Activated naive CD8-positive, alpha-beta T cell treated with anti-CD3 and anti-CD28 coated beads, Interleukin-2, amount 50 U/mL, for 24 hours (primary cell): ENCODE data around the gene SLAIN1.

Experiments used
- ATAC-seq: fragments of 150-1000 bp; cut with Tn5 transposase; one replicate; pipeline ENCODE4 v1.10.0; 2021
- DNase-seq: peaks from one replicate; pipeline ENCODE4 v3.0.0; 2021
- H3K27ac Mint-ChIP-seq: one replicate; pipeline ENCODE4 v1.8.0; 2021; ENCODE audit warnings: mild to moderate bottlenecking, mixed read lengths
- H3K27me3 Mint-ChIP-seq: one replicate; pipeline ENCODE4 v1.8.0; 2021; ENCODE audit warnings: mixed read lengths
- H3K36me3 Mint-ChIP-seq: one replicate; pipeline ENCODE4 v1.8.0; 2021; ENCODE audit warnings: low read depth, mixed read lengths
- H3K4me1 Mint-ChIP-seq: one replicate; pipeline ENCODE4 v1.8.0; 2021; ENCODE audit warnings: mixed read lengths
- H3K4me3 Mint-ChIP-seq: one replicate; pipeline ENCODE4 v1.8.0; 2021; ENCODE audit warnings: mild to moderate bottlenecking, moderate library complexity, mixed read lengths
- H3K9me3 Mint-ChIP-seq: one replicate; pipeline ENCODE4 v1.8.0; 2021; ENCODE audit warnings: mixed read lengths

SLAIN1 gene

DNA sequence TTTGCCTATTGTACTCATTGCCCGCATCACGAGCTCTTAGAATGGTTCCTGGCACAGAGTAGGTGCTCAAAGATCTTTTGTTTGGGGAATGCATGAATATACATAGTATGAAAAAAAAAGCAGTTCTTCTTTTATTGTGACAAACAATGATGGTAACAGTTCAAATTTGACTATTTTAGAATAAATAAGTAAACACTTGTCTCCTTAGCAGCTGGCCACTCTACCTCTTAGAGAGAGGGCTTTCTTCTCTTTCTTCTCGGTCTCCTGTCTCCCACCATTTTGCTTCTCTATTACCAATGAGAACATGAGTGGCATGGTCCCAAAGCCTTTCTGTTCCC lies 639 bp upstream of the SLAIN1 start:
- Mint-ChIP-seq H3K27ac (no peak overlapping the region), H3K36me3 (peaks cover 3% of the 10 kb centered on the region), H3K27me3 (peaks cover 2% of the 10 kb centered on the region), H3K4me1 (peaks cover 37% of the 10 kb centered on the region), H3K9me3 (no peaks in the 10 kb centered on the region), H3K4me3 (peak overlapping the region; percentile 75)
- ATAC-seq: no peak
- DNase-seq: no peak

GRCh38 chr13:77698201-77699058 lies 943 bp downstream of the SLAIN1 start:
- Mint-ChIP-seq H3K4me3 (peak overlapping the region; percentile 95), H3K27me3 (peaks cover 2% of the 10 kb centered on the region), H3K9me3 (no peaks in the 10 kb centered on the region), H3K4me1 (peaks cover 43% of the 10 kb centered on the region), H3K27ac (peak overlapping the region; percentile 85), H3K36me3 (peaks cover 6% of the 10 kb centered on the region)
- ATAC-seq: peak; percentile 45
- peak; percentile 46 for DNase-seq

GRCh38 chr13:77699059-77699680 lies 1.7 kb downstream of the SLAIN1 start:
- DNase-seq (no peak), ATAC-seq (no peak)
- H3K4me1 Mint-ChIP-seq: peaks cover 43% of the 10 kb centered on the region
- H3K27me3 Mint-ChIP-seq: peaks cover 2% of the 10 kb centered on the region
- peak overlapping the region; percentile 95 for H3K4me3 Mint-ChIP-seq
- peak overlapping the region; percentile 85 for H3K27ac Mint-ChIP-seq
- H3K36me3 Mint-ChIP-seq: peaks cover 6% of the 10 kb centered on the region
- H3K9me3 Mint-ChIP-seq: no peaks in the 10 kb centered on the region

GRCh38 chr13:77701305-77701704 lies 3.8 kb downstream of the SLAIN1 start:
- H3K9me3 Mint-ChIP-seq: no peaks in the 10 kb centered on the region
- H3K27me3 Mint-ChIP-seq: no peaks in the 10 kb centered on the region
- no peak overlapping the region for H3K4me3 Mint-ChIP-seq
- no peak overlapping the region for H3K27ac Mint-ChIP-seq
- ATAC-seq (no peak), DNase-seq (no peak)
- H3K4me1 Mint-ChIP-seq: peaks cover 35% of the 10 kb centered on the region
- H3K36me3 Mint-ChIP-seq: peaks cover 6% of the 10 kb centered on the region

DNA sequence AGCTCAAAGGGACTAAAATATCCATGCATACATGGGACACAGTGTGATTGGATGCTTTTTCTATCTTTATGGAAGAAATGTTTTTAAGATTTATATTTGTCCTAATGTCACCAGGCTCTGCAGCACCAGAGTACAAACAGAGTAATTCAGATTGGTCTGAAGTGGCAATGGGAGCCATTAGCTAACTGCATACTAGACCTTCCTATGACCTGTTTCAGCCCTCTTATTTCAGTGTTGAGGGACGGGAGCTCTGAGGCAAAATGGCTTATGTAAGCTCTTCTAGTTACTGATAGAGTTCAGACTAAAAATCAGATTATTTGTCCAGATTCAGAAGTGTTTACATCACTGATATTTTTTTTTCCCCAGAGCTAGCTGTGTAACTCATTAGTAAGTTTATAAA lies 4.9 kb downstream of the SLAIN1 start:
- peaks cover 27% of the 10 kb centered on the region for H3K4me1 Mint-ChIP-seq
- H3K36me3 Mint-ChIP-seq: peaks cover 15% of the 10 kb centered on the region
- H3K27ac Mint-ChIP-seq: no peak overlapping the region
- DNase-seq (no peak), ATAC-seq (no peak)
- no peaks in the 10 kb centered on the region for H3K27me3 Mint-ChIP-seq
- no peak overlapping the region for H3K4me3 Mint-ChIP-seq
- H3K9me3 Mint-ChIP-seq: peaks cover 5% of the 10 kb centered on the region

DNA sequence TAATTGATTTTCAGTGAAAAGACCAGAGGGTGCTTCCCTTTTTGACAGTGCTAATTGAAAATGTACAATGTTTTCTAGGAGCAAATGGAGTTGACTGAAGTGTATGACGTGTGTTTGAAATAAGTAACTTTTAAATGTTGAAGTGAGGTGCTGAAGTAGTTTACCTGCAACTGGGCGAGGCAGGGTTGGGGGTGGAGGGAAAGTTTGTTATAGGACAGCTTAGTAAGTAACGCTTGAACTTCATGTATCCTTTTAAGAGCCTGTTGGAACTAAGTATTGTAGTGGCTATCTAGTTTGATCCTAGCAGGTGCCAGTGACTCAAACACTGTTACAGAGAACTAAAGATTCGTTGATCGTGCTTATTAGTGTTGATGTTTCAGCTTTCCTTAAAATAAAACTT lies 5.9 kb downstream of the SLAIN1 start:
- H3K4me3 Mint-ChIP-seq: no peak overlapping the region
- ATAC-seq (no peak), DNase-seq (no peak)
- peaks cover 24% of the 10 kb centered on the region for H3K36me3 Mint-ChIP-seq
- H3K4me1 Mint-ChIP-seq: peaks cover 27% of the 10 kb centered on the region
- H3K27ac Mint-ChIP-seq: no peak overlapping the region
- no peaks in the 10 kb centered on the region for H3K27me3 Mint-ChIP-seq
- H3K9me3 Mint-ChIP-seq: peaks cover 13% of the 10 kb centered on the region

GRCh38 chr13:77714119-77714755 lies 16.8 kb downstream of the SLAIN1 start:
- DNase-seq: no peak
- peaks cover 19% of the 10 kb centered on the region for H3K9me3 Mint-ChIP-seq
- H3K4me3 Mint-ChIP-seq: no peak overlapping the region
- peak; percentile 46 for ATAC-seq
- H3K27me3 Mint-ChIP-seq: no peaks in the 10 kb centered on the region
- H3K36me3 Mint-ChIP-seq: peaks cover 15% of the 10 kb centered on the region
- H3K27ac Mint-ChIP-seq: no peak overlapping the region
- H3K4me1 Mint-ChIP-seq: peaks cover 31% of the 10 kb centered on the region

DNA sequence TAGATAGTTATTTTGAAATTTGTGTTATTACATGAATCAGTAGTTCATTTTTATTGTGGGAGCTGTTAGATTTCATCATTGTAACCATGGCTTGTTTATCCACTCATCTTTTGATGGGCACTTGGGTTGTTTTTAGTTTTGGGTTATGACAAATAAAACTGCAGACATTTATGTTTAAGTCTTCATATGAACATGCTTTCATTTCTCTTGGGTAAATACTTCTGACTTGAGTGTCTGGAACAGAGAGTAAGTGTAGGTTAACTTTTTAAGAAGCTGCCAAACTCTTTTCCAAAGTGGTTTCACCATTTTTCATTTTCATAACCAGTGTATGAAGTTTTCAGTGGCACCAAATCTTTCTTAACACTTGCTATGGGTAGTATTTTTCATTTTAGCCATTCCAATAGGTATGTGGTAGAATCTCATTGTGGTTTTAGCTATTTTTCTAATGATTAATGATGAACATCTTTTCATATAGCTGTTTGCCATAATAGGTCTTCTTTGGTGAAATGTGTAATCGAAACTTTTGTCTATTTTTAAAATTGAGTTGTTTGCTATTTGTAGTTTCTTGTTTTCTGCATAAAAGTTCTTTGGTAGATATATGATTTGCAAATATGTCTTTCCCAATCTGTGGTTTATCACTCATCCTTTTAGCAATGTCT lies 17.9 kb downstream of the SLAIN1 start:
- peaks cover 17% of the 10 kb centered on the region for H3K9me3 Mint-ChIP-seq
- DNase-seq: no peak
- no peak overlapping the region for H3K27ac Mint-ChIP-seq
- ATAC-seq: no peak
- no peaks in the 10 kb centered on the region for H3K27me3 Mint-ChIP-seq
- peaks cover 23% of the 10 kb centered on the region for H3K36me3 Mint-ChIP-seq
- no peak overlapping the region for H3K4me3 Mint-ChIP-seq
- H3K4me1 Mint-ChIP-seq: peaks cover 32% of the 10 kb centered on the region

- H3K4me1 Mint-ChIP-seq: peaks cover 37% of the 10 kb centered on the region
Observed at GRCh38 chr13:77716692-77717091, 19.2 kb downstream of the SLAIN1 start.

DNA sequence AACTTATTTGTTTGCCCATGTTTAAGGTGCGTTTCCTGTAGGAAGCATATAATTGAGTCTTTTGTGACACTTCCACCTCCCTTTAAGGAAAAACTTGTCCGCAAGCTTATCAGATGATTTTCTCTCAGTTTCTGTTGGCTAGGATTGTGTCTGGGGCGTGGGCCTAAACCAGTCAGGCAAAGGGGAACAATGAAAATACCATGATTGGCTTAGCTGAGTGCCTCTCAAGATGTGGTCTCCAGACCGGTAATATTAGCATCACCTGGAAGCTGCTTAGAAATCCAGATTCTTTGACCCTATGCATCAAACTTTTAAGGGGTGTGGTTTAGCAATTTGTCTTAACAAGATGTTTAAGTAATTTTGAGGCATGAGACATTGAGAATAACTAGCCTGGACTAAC lies 20.0 kb downstream of the SLAIN1 start:
- Mint-ChIP-seq H3K27me3 (no peaks in the 10 kb centered on the region), H3K27ac (no peak overlapping the region), H3K4me3 (no peak overlapping the region), H3K36me3 (peaks cover 29% of the 10 kb centered on the region), H3K4me1 (peaks cover 37% of the 10 kb centered on the region), H3K9me3 (peaks cover under 1% of the 10 kb centered on the region)
- DNase-seq (no peak), ATAC-seq (no peak)

More at GRCh38 chr13:77716692-77717091, 19.2 kb downstream of the SLAIN1 start:
- H3K9me3 Mint-ChIP-seq: peaks cover 7% of the 10 kb centered on the region
- H3K27me3 Mint-ChIP-seq: no peaks in the 10 kb centered on the region
- no peak overlapping the region for H3K4me3 Mint-ChIP-seq
- H3K36me3 Mint-ChIP-seq: peaks cover 29% of the 10 kb centered on the region
- H3K27ac Mint-ChIP-seq: no peak overlapping the region
- ATAC-seq (no peak), DNase-seq (no peak)

GRCh38 chr13:77719128-77719527 lies 21.6 kb downstream of the SLAIN1 start:
- H3K4me1 Mint-ChIP-seq: peaks cover 36% of the 10 kb centered on the region
- H3K9me3 Mint-ChIP-seq: no peaks in the 10 kb centered on the region
- peak overlapping the region; percentile 39 for H3K27ac Mint-ChIP-seq
- peaks cover 41% of the 10 kb centered on the region for H3K36me3 Mint-ChIP-seq
- H3K27me3 Mint-ChIP-seq: no peaks in the 10 kb centered on the region
- no peak overlapping the region for H3K4me3 Mint-ChIP-seq
- ATAC-seq: no peak
- no peak for DNase-seq

GRCh38 chr13:77720988-77721387 lies 23.5 kb downstream of the SLAIN1 start:
- H3K4me3 Mint-ChIP-seq: no peak overlapping the region
- ATAC-seq: no peak
- peaks cover 49% of the 10 kb centered on the region for H3K36me3 Mint-ChIP-seq
- H3K27me3 Mint-ChIP-seq: no peaks in the 10 kb centered on the region
- no peak for DNase-seq
- no peak overlapping the region for H3K27ac Mint-ChIP-seq
- peaks cover 26% of the 10 kb centered on the region for H3K4me1 Mint-ChIP-seq
- no peaks in the 10 kb centered on the region for H3K9me3 Mint-ChIP-seq

DNA sequence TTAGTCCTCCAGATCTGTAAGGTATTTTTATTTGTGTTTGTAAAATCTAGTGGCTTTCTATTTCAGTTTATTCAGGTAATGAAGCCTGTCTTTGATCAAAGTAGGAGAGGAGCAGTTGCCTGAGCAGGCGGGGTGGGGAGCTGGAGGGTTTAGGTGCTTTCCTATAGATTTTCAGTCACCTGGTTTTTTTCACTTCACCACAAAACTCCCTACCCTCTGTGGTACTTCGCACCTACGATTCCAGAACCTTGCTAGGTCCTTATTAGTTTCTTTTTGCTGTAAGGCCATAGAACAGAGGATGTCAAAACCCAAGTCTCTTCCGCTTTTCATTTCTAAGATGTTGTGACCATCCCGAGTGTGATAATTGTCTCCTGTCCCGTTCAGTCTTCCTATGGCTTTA lies 26.6 kb downstream of the SLAIN1 start:
- H3K4me3 Mint-ChIP-seq: no peak overlapping the region
- H3K27me3 Mint-ChIP-seq: no peaks in the 10 kb centered on the region
- DNase-seq: no peak
- no peak for ATAC-seq
- peaks cover 26% of the 10 kb centered on the region for H3K4me1 Mint-ChIP-seq
- H3K27ac Mint-ChIP-seq: no peak overlapping the region
- peaks cover 64% of the 10 kb centered on the region for H3K36me3 Mint-ChIP-seq
- no peaks in the 10 kb centered on the region for H3K9me3 Mint-ChIP-seq

DNA sequence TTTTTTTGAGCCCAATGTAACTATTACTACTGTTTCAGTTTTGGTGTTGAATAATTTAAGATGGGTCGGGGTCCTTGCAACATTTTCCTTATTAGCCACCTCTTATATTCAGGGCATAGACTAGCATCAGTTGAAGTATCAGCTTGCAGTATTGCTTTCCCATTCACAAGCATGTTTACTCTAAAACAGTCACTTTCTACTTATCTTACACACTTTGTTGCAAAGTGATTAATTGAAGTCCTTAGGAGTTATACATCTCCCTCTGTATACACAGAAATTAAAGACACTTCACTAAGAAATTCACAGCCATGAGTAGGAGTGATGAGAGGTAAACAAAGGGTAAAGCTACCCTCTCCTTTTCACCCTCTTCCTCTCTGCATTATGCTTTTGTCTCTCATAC lies 27.6 kb downstream of the SLAIN1 start:
- peaks cover 34% of the 10 kb centered on the region for H3K4me1 Mint-ChIP-seq
- H3K9me3 Mint-ChIP-seq: no peaks in the 10 kb centered on the region
- peaks cover 62% of the 10 kb centered on the region for H3K36me3 Mint-ChIP-seq
- no peak overlapping the region for H3K4me3 Mint-ChIP-seq
- H3K27ac Mint-ChIP-seq: no peak overlapping the region
- H3K27me3 Mint-ChIP-seq: no peaks in the 10 kb centered on the region
- ATAC-seq: no peak
- no peak for DNase-seq
